HepG2 (cell line): Measurements from ENCODE around the gene TTBK1. TPM values are rescaled to one million over a fixed set of nuclear protein-coding genes. Genes with fewer than 3 reads are reported as not detected.

ENCODE experiments used
- BHLHE40 ChIP-seq: IDR thresholded peaks from 2 replicates; pipeline ENCODE4 v1.6.1; 2011; ENCODE audit warnings: low read length, improper control_type of control experiment
- CREM ChIP-seq, 2 experiments: sonication (generic) in 1 of 2; formaldehyde crosslinking in 1 of 2; IDR thresholded peaks; 2 replicates each; pipeline versions ENCODE4 v1.4.0 to v1.6.1; 2016 to 2020; ENCODE audit warnings: antibody characterized with exemption in 1 of 2, mild to moderate bottlenecking in 1 of 2, missing genetic modification reagents in 1 of 2
- ELF1 ChIP-seq: sonication (generic); formaldehyde crosslinking; IDR thresholded peaks from 2 replicates; pipeline ENCODE4 v1.4.0; 2020; ENCODE audit warnings: missing genetic modification reagents
- FOXO1 ChIP-seq: sonication (generic); formaldehyde crosslinking; IDR thresholded peaks from 2 replicates; pipeline ENCODE4 v1.4.0; 2020; ENCODE audit warnings: missing genetic modification reagents
- KDM5B ChIP-seq: sonication (generic); formaldehyde crosslinking; IDR thresholded peaks from 2 replicates; pipeline ENCODE4 v1.4.0; 2020; ENCODE audit warnings: missing genetic modification reagents, mild to moderate bottlenecking, borderline replicate concordance
- KMT2B ChIP-seq: IDR thresholded peaks from 2 replicates; pipeline ENCODE4 v1.6.1; 2016; ENCODE audit warnings: missing genetic modification reagents, missing compliant biosample characterization
- MAFK ChIP-seq, 2 experiments: IDR thresholded peaks in 1 of 2; conservative IDR thresholded peaks in 1 of 2; 2 replicates each; pipeline ENCODE4 v1.6.1; 2011; ENCODE audit warnings: improper control_type of control experiment in 2 of 2, low read length in 2 of 2
- NBN ChIP-seq: fragments of 450-650 bp; conservative IDR thresholded peaks from 2 replicates; pipeline ENCODE4 v1.6.1; 2017
- SMARCE1 ChIP-seq: fragments of 450-650 bp; IDR thresholded peaks from 2 replicates; pipeline ENCODE4 v1.6.1; 2017; ENCODE audit warnings: borderline replicate concordance
- ZMYM4 ChIP-seq: sonication (generic); formaldehyde crosslinking; IDR thresholded peaks from 2 replicates; pipeline ENCODE4 v1.8.1; 2023; ENCODE audit warnings: mild to moderate bottlenecking, missing genetic modification reagents
- ZNF224 ChIP-seq: sonication (generic); formaldehyde crosslinking; IDR thresholded peaks from 2 replicates; pipeline ENCODE4 v1.5.0; 2020; ENCODE audit warnings: mild to moderate bottlenecking, missing genetic modification reagents
- ZNF274 ChIP-seq: sonication (generic); formaldehyde crosslinking; IDR thresholded peaks from 2 replicates; pipeline ENCODE4 v1.5.1; 2020; ENCODE audit warnings: mild to moderate bottlenecking, missing genetic modification reagents
- ZNF292 ChIP-seq: sonication (generic); formaldehyde crosslinking; IDR thresholded peaks from 2 replicates; pipeline ENCODE4 v1.8.1; 2022; ENCODE audit warnings: mild to moderate bottlenecking, low read depth, missing genetic modification reagents, borderline replicate concordance
- ZNF569 ChIP-seq: sonication (generic); formaldehyde crosslinking; IDR thresholded peaks from 2 replicates; pipeline ENCODE4 v1.5.0; 2020; ENCODE audit warnings: mild to moderate bottlenecking, missing genetic modification reagents, moderate library complexity, borderline replicate concordance
- ZNF605 ChIP-seq: sonication (generic); formaldehyde crosslinking; IDR thresholded peaks from 2 replicates; pipeline ENCODE4 v1.8.0; 2022; ENCODE audit warnings: mild to moderate bottlenecking, missing genetic modification reagents
- ZNF772 ChIP-seq: sonication (generic); formaldehyde crosslinking; IDR thresholded peaks from 2 replicates; pipeline ENCODE4 v1.5.0; 2020; ENCODE audit warnings: mild to moderate bottlenecking, missing genetic modification reagents
- ZNF775 ChIP-seq: sonication (generic); formaldehyde crosslinking; IDR thresholded peaks from 2 replicates; pipeline ENCODE4 v1.4.0; 2020; ENCODE audit warnings: missing genetic modification reagents, mild to moderate bottlenecking, moderate library complexity, borderline replicate concordance
- ZNF839 ChIP-seq: sonication (generic); formaldehyde crosslinking; IDR thresholded peaks from 2 replicates; pipeline ENCODE4 v1.4.0; 2020; ENCODE audit warnings: missing genetic modification reagents, mild to moderate bottlenecking, borderline replicate concordance
- polyA plus RNA-seq, 8 experiments: library from polyadenylated mRNA; depleted of rRNA in 3 of 8; stranded (reverse) in 7 of 8; unstranded in 1 of 8; fragments of >200 nt; fragmentation: Illumina TruSeq in 4 of 8; extraction: Trizol in 4 of 8; gene quantifications; 2 replicates each; pipeline versions ENCODE4 v1.2.1 to v1.2.3, GENCODE V29; 2011 to 2016; ENCODE audit warnings: low read depth in 4 of 8, missing spikeins in 1 of 8, mixed read lengths in 1 of 8; ENCODE audit not compliant: insufficient read depth in 1 of 8
- total RNA-seq, 5 experiments: library from RNA; depleted of rRNA; stranded (reverse); fragments of >200 nt; fragmentation: Illumina TruSeq; extraction: Trizol; gene quantifications; 2 replicates each; pipeline ENCODE4 v1.2.3, GENCODE V29; 2016; ENCODE audit warnings: low read depth in 1 of 5
- TF ChIP-seq, protein P1 (sequence below): sonication (generic); formaldehyde crosslinking; IDR thresholded peaks from 2 replicates; pipeline ENCODE4 v1.4.0; 2020; ENCODE audit warnings: missing genetic modification reagents
- TF ChIP-seq, protein P2 (sequence below): IDR thresholded peaks from 2 replicates; pipeline ENCODE4 v1.6.1; 2016; ENCODE audit warnings: mild to moderate bottlenecking, missing biosample characterization, missing genetic modification reagents
- TF ChIP-seq, protein P3 (sequence below): IDR thresholded peaks from 2 replicates; pipeline ENCODE4 v1.6.1; 2016; ENCODE audit warnings: missing compliant biosample characterization, missing genetic modification reagents, borderline replicate concordance
- TF ChIP-seq, protein P4 (sequence below): IDR thresholded peaks from 2 replicates; pipeline ENCODE4 v1.6.1; 2012; ENCODE audit warnings: low read length, improper control_type of control experiment

The TTBK1 gene
- total and polyA plus RNA-seq, 2 of the 13 experiments (the other 11 are each of a cell fraction or from before 2014, with no cell fraction given) = 0.24 to 0.33 TPM

DNA sequence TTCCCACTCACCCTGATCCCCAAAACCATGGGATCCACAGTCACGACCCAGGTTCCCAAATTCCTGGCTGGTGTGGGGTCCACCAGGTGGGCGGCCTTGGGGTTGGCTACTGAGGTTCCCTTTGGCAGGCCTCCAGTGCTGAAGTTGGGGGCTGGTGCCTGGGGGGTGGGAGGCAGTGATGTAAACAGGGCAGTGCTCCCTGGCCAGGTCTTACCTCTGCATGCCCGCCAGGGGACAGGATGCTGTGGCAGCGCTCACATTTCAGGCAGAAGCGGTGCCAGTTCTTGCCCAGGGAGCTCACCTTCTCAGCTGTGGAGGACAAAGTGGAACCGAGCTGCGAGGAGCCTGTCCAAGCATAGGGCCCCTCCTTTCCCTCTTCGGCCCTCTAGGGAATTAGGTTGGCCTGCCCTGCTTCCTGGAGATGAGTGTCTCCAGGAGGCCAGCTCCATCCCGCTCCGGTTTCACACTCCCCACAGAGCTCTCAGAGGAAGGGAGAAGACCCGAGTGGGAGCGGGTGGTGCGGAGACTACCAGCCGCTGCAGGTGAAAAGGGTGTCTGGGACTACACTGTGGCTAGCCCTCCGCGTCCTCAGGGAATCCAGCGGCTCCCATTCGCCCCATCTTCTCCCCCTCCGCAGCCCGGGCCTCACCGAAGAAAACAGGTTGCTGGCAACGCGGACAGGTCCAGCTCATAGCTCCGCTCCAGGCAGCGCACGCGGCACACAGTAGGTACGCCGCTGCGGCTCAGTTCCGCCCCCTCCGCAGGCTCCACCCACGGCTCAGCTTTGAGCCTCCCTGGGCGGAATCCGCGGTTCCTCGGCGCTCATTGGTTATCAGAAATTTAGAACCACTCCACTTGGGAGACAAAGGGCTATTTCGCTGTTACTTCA is 65.1 kb downstream of the TTBK1 start, which contains the start of gene CRIP3 (continued):
- TF ChIP-seq ZNF772 (no peak), NBN (no peak), KMT2B (CRISPR knock-in tag) (peak; percentile 70), ZNF292 (CRISPR knock-in tag) (no peak), ZNF224 (0 out of 2 replicates have a peak, but pooled peaks have one; percentile 71), MAFK (conservative IDR thresholded peaks at IDR 0.05 in 1 of 2, IDR thresholded peaks at IDR 0.05 in 1 of 2; ENCODE audit: low read length in 2 of 2) (no peak), ZNF569 (CRISPR knock-in tag) (no peak), BHLHE40 (0 out of 2 replicates have a peak, but pooled peaks have one; percentile 17), ZNF775 (CRISPR knock-in tag) (no peak), ZNF274 (peak; percentile 69; the same call in 1 of the 2 replicates), SMARCE1 (no peak), ZNF839 (CRISPR knock-in tag) (0 out of 2 replicates have a peak, but pooled peaks have one; percentile 45), CREM (IDR thresholded peaks at IDR 0.05) (no peak), CREM (CRISPR knock-in tag; IDR thresholded peaks at IDR 0.05) (no peak), KDM5B (CRISPR knock-in tag) (no peak; the same call in 1 of the 2 replicates), ZNF605 (CRISPR knock-in tag) (peak; percentile 78; the same call in 1 of the 2 replicates), ZMYM4 (CRISPR knock-in tag) (0 out of 2 replicates have a peak, but pooled peaks have one; percentile 53), ELF1 (CRISPR knock-in tag) (peak; percentile 62), FOXO1 (CRISPR knock-in tag) (peak; percentile 39)
- TF ChIP-seq, protein P1, sequence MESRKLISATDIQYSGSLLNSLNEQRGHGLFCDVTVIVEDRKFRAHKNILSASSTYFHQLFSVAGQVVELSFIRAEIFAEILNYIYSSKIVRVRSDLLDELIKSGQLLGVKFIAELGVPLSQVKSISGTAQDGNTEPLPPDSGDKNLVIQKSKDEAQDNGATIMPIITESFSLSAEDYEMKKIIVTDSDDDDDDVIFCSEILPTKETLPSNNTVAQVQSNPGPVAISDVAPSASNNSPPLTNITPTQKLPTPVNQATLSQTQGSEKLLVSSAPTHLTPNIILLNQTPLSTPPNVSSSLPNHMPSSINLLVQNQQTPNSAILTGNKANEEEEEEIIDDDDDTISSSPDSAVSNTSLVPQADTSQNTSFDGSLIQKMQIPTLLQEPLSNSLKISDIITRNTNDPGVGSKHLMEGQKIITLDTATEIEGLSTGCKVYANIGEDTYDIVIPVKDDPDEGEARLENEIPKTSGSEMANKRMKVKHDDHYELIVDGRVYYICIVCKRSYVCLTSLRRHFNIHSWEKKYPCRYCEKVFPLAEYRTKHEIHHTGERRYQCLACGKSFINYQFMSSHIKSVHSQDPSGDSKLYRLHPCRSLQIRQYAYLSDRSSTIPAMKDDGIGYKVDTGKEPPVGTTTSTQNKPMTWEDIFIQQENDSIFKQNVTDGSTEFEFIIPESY (CRISPR knock-in tag) = peak; percentile 51; the same call in 1 of the 2 replicates
- TF ChIP-seq, protein P2, sequence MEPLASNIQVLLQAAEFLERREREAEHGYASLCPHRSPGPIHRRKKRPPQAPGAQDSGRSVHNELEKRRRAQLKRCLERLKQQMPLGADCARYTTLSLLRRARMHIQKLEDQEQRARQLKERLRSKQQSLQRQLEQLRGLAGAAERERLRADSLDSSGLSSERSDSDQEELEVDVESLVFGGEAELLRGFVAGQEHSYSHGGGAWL (CRISPR knock-in tag) = no peak; the same call in 1 of the 2 replicates
- TF ChIP-seq, protein P3, sequence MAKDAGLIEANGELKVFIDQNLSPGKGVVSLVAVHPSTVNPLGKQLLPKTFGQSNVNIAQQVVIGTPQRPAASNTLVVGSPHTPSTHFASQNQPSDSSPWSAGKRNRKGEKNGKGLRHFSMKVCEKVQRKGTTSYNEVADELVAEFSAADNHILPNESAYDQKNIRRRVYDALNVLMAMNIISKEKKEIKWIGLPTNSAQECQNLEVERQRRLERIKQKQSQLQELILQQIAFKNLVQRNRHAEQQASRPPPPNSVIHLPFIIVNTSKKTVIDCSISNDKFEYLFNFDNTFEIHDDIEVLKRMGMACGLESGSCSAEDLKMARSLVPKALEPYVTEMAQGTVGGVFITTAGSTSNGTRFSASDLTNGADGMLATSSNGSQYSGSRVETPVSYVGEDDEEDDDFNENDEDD (CRISPR knock-in tag) = peak; percentile 17; the same call in 1 of the 2 replicates
- TF ChIP-seq, protein P4, sequence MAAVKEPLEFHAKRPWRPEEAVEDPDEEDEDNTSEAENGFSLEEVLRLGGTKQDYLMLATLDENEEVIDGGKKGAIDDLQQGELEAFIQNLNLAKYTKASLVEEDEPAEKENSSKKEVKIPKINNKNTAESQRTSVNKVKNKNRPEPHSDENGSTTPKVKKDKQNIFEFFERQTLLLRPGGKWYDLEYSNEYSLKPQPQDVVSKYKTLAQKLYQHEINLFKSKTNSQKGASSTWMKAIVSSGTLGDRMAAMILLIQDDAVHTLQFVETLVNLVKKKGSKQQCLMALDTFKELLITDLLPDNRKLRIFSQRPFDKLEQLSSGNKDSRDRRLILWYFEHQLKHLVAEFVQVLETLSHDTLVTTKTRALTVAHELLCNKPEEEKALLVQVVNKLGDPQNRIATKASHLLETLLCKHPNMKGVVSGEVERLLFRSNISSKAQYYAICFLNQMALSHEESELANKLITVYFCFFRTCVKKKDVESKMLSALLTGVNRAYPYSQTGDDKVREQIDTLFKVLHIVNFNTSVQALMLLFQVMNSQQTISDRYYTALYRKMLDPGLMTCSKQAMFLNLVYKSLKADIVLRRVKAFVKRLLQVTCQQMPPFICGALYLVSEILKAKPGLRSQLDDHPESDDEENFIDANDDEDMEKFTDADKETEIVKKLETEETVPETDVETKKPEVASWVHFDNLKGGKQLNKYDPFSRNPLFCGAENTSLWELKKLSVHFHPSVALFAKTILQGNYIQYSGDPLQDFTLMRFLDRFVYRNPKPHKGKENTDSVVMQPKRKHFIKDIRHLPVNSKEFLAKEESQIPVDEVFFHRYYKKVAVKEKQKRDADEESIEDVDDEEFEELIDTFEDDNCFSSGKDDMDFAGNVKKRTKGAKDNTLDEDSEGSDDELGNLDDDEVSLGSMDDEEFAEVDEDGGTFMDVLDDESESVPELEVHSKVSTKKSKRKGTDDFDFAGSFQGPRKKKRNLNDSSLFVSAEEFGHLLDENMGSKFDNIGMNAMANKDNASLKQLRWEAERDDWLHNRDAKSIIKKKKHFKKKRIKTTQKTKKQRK = no peak
